Stimulated activated naive CD4-positive, alpha-beta T cell treated with Interleukin-2 at 50 U/mL for 16 hours (primary cell): ENCODE data around the gene WDR38.

ENCODE experiments used
- DNase-seq: peaks from one replicate; lab custom pipeline; 2025; lab: John Stamatoyannopoulos, UW

WDR38 gene

GRCh38 chr9:124852829-124853531 is at the start of gene WDR38:
Gene WDR38 (plus strand): TSS chr9:124853460. CDS start chr9:124853532, 72 bp downstream.
- peak; percentile 70 for DNase-seq

GRCh38 chr9:124803911-124804310 is 49.3 kb upstream of the WDR38 start:
- no peak for DNase-seq

- no peak for DNase-seq
These were observed 48.1 kb upstream of the WDR38 start for GRCh38 chr9:124805186-124805585.

GRCh38 chr9:124808246-124808956 is 44.9 kb upstream of the WDR38 start:
- no peak for DNase-seq

- DNase-seq, result no peak
These were observed 44.0 kb upstream of the WDR38 start for GRCh38 chr9:124809211-124809610.

GRCh38 chr9:124809741-124810500 is 43.3 kb upstream of the WDR38 start:
- DNase-seq, result no peak

GRCh38 chr9:124810663-124811355 is 42.5 kb upstream of the WDR38 start:
- DNase-seq, result no peak

- DNase-seq, result no peak
These were observed 40.8 kb upstream of the WDR38 start for GRCh38 chr9:124812441-124812876.

- no peak for DNase-seq
These were observed 40.2 kb upstream of the WDR38 start for GRCh38 chr9:124813041-124813440.

- no peak for DNase-seq
These were observed 39.6 kb upstream of the WDR38 start for GRCh38 chr9:124813501-124814163.

- DNase-seq, result no peak
These were observed 39.1 kb upstream of the WDR38 start for GRCh38 chr9:124814164-124814535.

GRCh38 chr9:124815601-124816000 is 37.7 kb upstream of the WDR38 start:
- DNase-seq, result no peak

- no peak for DNase-seq
These were observed 34.6 kb upstream of the WDR38 start for GRCh38 chr9:124818431-124819281.

- DNase-seq, result no peak
These were observed 32.3 kb upstream of the WDR38 start for GRCh38 chr9:124820698-124821623.

GRCh38 chr9:124828489-124829333 is 24.5 kb upstream of the WDR38 start:
- DNase-seq, result no peak

- no peak for DNase-seq
These were observed 24.0 kb upstream of the WDR38 start for GRCh38 chr9:124829334-124829669.

- DNase-seq, result no peak
These were observed 22.7 kb upstream of the WDR38 start for GRCh38 chr9:124830593-124830992.

- DNase-seq, result no peak
These were observed 21.5 kb upstream of the WDR38 start for GRCh38 chr9:124831642-124832364.
